HUES6 (cell line): ENCODE measurements around the gene TPGS1.

ENCODE experiments used
- H3K27ac ChIP-seq: 2 replicates; pipeline ENCODE4 v1.7.0; 2013; ENCODE audit warnings: low read depth, mild to moderate bottlenecking, low read length, inconsistent platforms
- H3K27me3 ChIP-seq: 2 replicates; pipeline ENCODE4 v1.6.1; 2013; ENCODE audit warnings: low read length; ENCODE audit not compliant: control insufficient read depth, insufficient read depth
- H3K36me3 ChIP-seq: 2 replicates; pipeline ENCODE4 v1.6.1; 2013; ENCODE audit warnings: low read length; ENCODE audit not compliant: control insufficient read depth, insufficient read depth
- H3K4me1 ChIP-seq: 2 replicates; pipeline ENCODE4 v1.6.1; 2013; ENCODE audit warnings: low read length; ENCODE audit not compliant: control insufficient read depth, insufficient read depth
- H3K4me3 ChIP-seq: 2 replicates; pipeline ENCODE4 v1.5.1; 2013; ENCODE audit warnings: low read depth, low read length
- H3K9ac ChIP-seq: one replicate; pipeline ENCODE4 v1.6.1; 2013; ENCODE audit warnings: mild to moderate bottlenecking, low read length
- H3K9me3 ChIP-seq: 2 replicates; pipeline ENCODE4 v1.6.1; 2013; ENCODE audit warnings: low read depth, low read length; ENCODE audit not compliant: control insufficient read depth, insufficient read depth

Gene TPGS1

DNA sequence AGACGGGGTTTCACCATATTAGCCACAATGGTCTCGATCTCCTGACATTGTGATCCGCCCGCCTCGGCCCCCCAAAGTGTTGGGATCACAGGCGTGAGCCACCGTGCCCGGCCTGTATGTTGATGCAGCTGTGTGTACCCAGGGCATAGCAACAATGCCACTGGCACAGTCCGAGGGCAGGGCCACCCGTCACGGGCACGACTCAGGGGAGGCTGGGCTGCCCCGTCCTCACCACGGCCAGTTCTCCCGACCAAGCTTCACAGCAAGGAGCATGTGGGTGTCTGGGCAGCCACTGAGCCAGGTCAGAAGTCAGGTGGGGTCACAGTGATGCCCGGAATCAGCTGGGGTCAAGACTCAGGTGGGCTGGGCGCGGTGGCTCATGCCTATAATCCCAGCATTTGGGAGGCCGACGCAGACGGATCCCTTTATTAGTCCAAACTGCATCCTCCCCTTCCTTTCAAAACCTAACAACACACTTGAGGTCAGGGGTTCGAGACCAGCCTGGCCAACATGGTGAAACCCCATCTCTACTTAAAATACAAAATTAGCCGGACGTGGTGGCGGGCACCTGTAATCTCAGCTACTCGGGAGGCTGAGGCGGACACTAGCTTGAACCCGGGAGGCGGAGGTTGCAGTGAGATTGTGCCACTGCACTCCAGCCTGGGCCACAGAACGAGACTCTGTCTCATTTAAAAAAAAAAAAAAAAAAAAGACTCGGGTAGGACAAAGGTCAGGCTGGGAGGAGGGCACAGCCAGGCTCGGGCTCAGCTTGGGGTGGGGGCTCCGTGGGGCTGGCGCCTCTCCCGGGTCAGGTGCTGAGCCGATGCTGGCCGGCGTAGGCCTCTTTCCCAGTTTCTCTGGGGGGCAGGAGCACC is 23.1 kb downstream of the TPGS1 start:
- no peaks in the 10 kb centered on the region for H3K27me3 ChIP-seq
- H3K9me3 ChIP-seq, result no peaks in the 10 kb centered on the region
- peaks cover 17% of the 10 kb centered on the region for H3K4me1 ChIP-seq
- no peak overlapping the region for H3K9ac ChIP-seq
- peaks cover 3% of the 10 kb centered on the region for H3K36me3 ChIP-seq
- peak overlapping the region; percentile 100 for H3K4me3 ChIP-seq
- H3K27ac ChIP-seq, result no peak overlapping the region

DNA sequence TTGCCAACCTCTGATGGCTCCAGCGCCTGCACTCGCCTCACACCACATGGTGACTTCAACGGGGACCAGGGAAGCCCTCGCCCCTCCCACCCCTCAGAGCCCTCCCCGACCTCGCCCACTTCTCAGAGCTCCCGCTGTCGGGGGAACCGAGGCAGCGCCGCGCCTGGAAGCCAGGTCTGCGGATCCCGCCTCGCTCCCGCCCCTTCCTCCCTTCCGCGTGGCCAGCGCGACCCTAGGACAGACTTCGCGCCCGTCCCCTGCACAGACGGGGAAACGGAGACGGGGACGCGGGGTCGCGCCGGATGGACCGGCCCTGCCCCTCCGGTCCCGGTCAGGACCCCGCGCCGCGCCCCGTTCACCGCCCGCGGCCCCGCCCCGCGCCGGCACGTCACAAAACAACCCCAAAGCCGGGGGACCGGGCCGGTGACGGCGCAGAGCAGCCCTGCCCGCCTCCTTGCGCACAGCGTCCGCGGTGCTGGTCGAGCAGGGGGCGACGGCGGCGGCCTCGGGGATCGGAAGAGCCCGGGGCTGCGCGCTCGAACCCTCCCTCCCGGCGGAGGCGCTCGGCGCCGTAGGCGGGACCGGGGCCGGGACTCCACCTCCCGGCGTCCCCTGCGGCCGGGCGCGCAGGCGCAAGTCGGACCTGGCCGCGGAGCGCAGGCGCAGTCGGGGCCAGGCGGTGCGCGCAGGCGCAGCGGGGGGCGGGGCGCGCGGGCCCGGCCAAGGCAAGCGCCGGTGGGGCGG is 23.9 kb downstream of the TPGS1 start:
- Histone ChIP-seq H3K9me3 (no peaks in the 10 kb centered on the region), H3K9ac (peak overlapping the region; percentile 74), H3K4me1 (peaks cover 11% of the 10 kb centered on the region), H3K4me3 (peak overlapping the region; percentile 100), H3K27me3 (no peaks in the 10 kb centered on the region), H3K27ac (peak overlapping the region; percentile 75; the same call in 1 of the 2 replicates), H3K36me3 (peaks cover 11% of the 10 kb centered on the region)

DNA sequence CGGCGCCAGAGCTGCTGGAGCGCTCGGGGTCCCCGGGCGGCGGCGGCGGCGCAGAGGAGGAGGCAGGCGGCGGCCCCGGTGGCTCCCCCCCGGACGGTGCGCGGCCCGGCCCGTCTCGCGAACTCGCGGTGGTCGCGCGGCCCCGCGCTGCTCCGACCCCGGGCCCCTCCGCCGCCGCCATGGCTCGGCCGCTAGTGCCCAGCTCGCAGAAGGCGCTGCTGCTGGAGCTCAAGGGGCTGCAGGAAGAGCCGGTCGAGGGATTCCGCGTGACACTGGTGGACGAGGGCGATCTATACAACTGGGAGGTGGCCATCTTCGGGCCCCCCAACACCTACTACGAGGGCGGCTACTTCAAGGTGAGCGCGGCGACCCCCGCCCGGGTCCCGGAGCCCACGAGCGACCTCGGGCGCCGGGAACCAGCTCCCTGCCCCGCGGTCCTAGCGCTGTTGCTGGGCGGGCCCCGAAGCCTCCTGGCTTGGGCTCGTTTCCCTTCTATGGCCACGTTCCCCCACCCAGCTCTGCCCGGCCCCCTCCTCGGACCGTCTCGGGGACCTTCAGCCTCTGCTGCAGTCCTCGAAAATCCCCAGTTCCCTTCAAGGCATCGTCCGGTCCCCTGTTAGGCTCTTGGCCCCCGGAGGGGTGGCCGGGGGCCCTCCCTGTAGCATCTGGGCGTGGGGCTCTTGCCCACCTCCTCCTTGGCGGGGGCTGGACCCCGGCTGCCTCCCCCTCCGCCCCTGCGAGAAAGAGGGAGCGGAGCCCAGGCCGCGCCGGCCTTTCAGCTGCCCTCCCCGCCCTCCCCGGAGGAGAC is 24.7 kb downstream of the TPGS1 start, which contains the start of gene CDC34:
Gene CDC34 (plus strand): TSS at position 8 of the 808 bp plus-strand sequence. CDS start 172 bp downstream, at position 180.
- H3K4me1 ChIP-seq, result peaks cover 9% of the 10 kb centered on the region
- no peaks in the 10 kb centered on the region for H3K9me3 ChIP-seq
- H3K36me3 ChIP-seq, result peaks cover 19% of the 10 kb centered on the region
- H3K27me3 ChIP-seq, result no peaks in the 10 kb centered on the region
- peak within 1 kb of the TSS; percentile 100 for H3K4me3 ChIP-seq
- peak within 1 kb of the TSS; percentile 74 for H3K9ac ChIP-seq
- H3K27ac ChIP-seq, result peak within 1 kb of the TSS; percentile 77; the same call in 1 of the 2 replicates

DNA sequence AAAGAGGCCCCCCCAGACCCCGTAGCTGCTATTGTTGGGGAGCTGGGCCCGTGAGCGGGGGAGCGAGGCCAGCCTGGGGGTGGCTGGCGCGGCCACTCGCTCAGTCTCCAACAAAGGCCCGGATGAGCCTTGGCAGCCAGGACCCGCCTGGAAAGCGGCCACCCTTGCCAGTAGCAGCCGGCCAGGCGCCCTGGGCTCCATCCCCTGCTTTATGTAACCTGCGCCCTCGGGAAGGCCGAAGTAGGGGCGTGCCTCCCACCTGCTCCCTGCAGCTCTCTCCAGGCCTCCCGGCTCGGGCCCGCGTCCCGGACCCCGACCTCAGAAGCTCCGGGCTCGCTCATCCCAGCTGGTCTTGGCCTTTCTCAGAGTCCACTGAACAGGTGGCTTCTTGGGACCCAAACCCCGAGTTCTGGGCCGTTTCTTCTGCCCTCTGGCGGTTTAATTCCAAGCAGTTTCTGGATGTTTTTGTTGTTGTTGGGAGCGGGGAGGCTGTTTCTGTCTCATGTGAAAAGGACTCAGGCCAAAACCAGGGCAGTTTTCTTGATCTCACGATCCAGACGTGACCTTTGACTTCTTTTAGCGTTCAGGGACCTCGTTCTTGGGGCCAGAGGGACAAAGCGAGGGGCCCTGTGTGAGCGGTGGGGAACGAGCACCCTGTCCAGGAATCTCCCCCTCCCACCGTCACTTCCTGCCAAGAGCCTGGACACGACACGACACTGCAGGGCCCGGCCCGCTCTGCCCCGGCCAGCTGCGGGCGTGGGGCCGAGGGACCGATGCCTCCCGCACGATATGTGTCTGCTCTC is 25.5 kb downstream of the TPGS1 start:
- Histone ChIP-seq H3K4me1 (peaks cover 9% of the 10 kb centered on the region), H3K27me3 (no peaks in the 10 kb centered on the region), H3K9ac (peak overlapping the region; percentile 73), H3K27ac (peak overlapping the region; percentile 77; the same call in 1 of the 2 replicates), H3K9me3 (no peaks in the 10 kb centered on the region), H3K4me3 (peak overlapping the region; percentile 100), H3K36me3 (peaks cover 24% of the 10 kb centered on the region)

DNA sequence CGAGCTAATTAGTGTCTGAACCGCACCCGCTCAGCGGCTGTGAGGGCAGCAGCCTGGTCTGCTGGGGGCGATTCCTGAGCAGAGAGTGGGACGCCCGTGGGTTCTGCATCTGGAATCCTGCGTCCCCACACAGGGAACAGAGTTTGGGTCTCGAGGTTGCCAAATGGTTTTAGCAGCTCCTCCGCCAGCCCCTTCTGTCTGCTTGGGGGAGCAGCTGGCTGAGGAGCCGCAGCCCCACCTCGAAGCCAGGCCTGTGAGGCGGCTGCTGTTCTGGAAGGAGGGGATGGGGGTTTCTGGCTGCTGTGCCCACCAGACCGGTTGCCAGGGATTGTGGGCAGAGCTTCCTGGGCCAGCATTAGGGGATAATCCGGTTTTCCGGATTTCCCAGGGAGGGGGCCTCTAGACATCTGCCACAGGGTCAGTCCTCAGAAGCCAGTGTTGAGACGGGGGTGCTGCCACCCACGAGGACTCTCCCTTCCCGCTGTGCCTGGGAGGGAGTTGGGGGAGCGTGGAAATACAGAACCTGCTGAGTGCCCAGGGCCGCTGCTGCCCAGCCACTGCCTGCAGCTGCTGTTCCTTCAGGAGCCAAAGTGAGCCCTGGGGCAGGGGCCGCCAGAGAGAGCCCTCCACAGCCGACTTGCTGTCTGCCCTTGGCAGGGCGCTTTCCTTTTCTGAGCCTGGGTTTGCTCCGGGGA is 26.2 kb downstream of the TPGS1 start:
- peak overlapping the region; percentile 100 for H3K4me3 ChIP-seq
- peaks cover 9% of the 10 kb centered on the region for H3K4me1 ChIP-seq
- peaks cover 32% of the 10 kb centered on the region for H3K36me3 ChIP-seq
- peak overlapping the region; percentile 73 for H3K9ac ChIP-seq
- H3K9me3 ChIP-seq, result no peaks in the 10 kb centered on the region
- no peak overlapping the region for H3K27ac ChIP-seq
- H3K27me3 ChIP-seq, result no peaks in the 10 kb centered on the region

DNA sequence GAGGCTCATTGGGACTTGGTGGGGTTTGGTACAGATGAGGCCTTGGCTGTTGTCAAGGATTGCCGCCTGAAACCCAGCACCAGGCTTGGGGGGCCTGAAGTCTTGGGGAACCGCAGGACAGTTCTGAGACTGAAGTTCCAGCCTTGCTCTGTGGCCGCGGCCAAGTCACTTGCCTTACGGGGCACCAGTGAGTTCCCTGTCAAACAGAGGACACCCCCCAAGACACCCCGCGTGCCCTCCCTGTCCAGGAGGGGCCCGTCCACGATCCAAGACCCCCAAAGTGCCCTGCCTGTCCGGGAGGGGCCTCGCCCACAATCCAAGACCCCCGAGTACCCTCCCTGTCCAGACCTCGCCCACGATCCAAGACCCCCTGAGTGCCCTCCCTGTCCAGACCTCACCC is 26.8 kb downstream of the TPGS1 start:
- Histone ChIP-seq H3K9ac (no peak overlapping the region), H3K9me3 (no peaks in the 10 kb centered on the region), H3K36me3 (peaks cover 38% of the 10 kb centered on the region)

DNA sequence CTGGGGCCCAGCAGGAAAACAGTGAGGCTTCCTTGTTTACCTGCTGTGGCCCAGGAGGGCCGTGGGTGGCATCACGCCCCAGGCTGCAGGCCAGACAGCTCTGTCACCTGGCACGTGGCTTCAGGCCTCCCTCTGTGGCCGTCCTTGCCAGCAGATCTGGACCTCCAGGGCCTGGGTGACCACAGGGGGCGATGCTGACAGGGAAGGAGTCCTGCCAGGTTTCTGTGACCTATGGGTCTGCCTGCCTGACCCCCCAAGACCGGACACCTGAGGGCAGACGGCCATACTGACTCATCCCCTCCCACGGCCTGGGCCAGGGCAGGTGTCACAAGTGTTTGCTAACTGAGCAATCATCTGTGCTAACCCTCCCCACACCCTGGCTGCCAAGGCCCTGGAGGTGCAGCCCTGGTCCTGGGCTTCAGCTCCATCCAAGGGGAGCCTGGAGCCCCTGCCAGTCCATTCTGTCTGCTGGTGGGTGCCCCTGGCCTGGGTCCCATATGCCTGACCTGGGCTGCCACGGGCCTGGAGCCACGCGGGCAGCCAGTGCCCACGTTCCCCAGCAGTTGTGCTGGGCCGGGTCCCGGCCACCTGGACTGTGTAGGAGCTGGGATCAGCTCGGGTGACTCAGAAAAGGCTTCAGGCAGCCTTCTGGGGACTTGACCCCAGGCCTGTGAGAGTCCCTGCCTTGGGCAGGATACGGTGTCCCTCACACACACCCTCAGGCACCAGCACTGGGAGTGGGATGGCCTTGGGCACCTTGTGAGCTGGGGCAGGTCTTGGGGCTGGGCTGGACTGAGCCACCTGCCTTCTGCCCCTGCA is 27.9 kb downstream of the TPGS1 start:
- no peaks in the 10 kb centered on the region for H3K9me3 ChIP-seq
- no peak overlapping the region for H3K27ac ChIP-seq
- H3K4me3 ChIP-seq, result no peak overlapping the region
- peaks cover 44% of the 10 kb centered on the region for H3K36me3 ChIP-seq
- no peak overlapping the region for H3K9ac ChIP-seq
- H3K27me3 ChIP-seq, result no peaks in the 10 kb centered on the region
- peaks cover 9% of the 10 kb centered on the region for H3K4me1 ChIP-seq

More for the DNA sequence above, 26.8 kb downstream of the TPGS1 start:
- peaks cover 9% of the 10 kb centered on the region for H3K4me1 ChIP-seq
- no peaks in the 10 kb centered on the region for H3K27me3 ChIP-seq
- H3K27ac ChIP-seq, result no peak overlapping the region
- no peak overlapping the region for H3K4me3 ChIP-seq

DNA sequence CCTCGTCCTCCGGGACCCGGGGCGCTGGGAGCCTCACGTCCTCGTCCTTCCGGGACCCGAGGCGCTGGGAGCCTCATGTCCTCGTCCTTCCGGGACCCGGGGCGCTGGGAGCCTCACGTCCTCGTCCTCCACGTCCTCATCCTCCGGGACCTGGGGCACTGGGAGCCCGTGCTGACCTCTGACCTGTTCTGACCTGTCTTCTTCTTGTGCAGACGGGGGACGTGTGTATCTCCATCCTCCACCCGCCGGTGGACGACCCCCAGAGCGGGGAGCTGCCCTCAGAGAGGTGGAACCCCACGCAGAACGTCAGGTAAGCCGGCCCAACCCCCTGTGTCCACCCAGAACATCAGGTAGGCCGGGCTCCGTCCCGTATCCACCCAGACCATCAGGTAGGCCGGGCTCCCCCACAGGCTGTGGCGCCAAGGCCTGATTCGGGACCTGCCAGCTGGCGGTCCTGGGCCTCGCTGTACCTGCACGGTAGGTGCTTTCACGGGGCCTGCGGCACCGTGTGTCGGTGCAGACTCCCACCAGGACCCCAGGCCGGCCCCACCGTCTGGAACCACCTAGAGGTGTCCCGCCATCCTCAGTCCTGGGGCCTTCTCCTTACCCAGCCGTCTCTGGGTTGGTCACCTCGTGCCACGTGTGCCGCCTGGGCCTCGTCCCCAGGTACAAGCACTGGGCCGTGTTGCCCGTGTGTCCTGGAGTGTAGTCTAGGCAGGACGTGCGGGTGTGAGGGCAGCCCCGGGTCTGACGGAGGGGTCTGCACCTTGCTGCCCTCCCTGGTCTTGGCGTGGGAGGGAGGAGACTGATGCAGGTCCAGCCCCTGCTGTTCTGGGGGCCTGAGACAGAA is 29.0 kb downstream of the TPGS1 start:
- Histone ChIP-seq H3K4me3 (no peak overlapping the region), H3K27me3 (no peaks in the 10 kb centered on the region), H3K9ac (no peak overlapping the region), H3K27ac (no peak overlapping the region), H3K4me1 (peaks cover 9% of the 10 kb centered on the region), H3K36me3 (peaks cover 50% of the 10 kb centered on the region), H3K9me3 (no peaks in the 10 kb centered on the region)
